ENCODE data around the gene SMTN.

- TF ChIP-seq CTCF (IDR thresholded peaks at IDR 0.05; ENCODE audit: insufficient read depth, low read length) = no peak
- TF ChIP-seq REST (IDR thresholded peaks at IDR 0.05; ENCODE audit: insufficient replicate concordance, low read depth) = no peak
Observed at GRCh38 chr22:31064369-31064768, 16.7 kb upstream of the SMTN start.

Measured in HL-60 (cell line).